ENCODE results near the gene BIRC6. TPM values are rescaled to one million over a fixed set of nuclear protein-coding genes. Genes with fewer than 3 reads are reported as not detected.

The BIRC6 gene
- total and polyA plus RNA-seq, 2 of the 8 experiments (the other 6 are each of a cell fraction or from before 2014, with no cell fraction given): 32.5 to 69.5 TPM

DNA sequence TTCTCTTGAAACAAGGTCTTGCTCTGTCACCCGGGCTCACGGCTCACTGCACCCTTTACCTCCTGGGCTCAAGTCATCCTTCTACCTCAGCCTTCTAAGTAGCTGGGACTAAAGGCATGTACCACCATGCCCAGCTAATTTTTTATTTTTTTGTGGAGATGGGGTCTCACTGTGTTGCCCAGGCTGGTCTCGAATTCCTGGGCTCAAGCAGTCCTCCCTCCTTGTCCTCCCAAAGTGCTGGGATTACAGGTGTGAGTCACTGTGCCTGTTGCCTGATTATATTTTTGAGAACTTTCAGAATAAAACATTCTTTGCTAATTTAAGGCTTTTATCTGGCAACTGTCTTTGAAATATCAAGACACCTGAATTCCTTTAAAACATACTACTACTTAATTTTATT, 47.9 kb downstream of the BIRC6 start:
- Histone ChIP-seq H2BK15ac (ENCODE audit: low read length) (no peak overlapping the region), H3K36me3 (ENCODE audit: control insufficient read depth in 2 of 4, insufficient read depth in 4 of 4, low read length in 3 of 4) (peaks cover 0 to 27% (median 5%) of the 10 kb centered on the region in 4 experiments; a peak in 3 of 8 replicates), H3K27me3 (replicated peaks in 1 of 4; ENCODE audit: control insufficient read depth in 3 of 4, extremely low read depth in 1 of 4, insufficient read depth in 3 of 4, low read length in 3 of 4) (no peaks in the 10 kb centered on the region), H4K5ac (ENCODE audit: insufficient read length, low read depth, low read length) (no peak overlapping the region), H3K4me1 (replicated peaks in 1 of 4; ENCODE audit: control insufficient read depth in 3 of 4, insufficient read depth in 4 of 4, low read length in 3 of 4) (no peaks in the 10 kb centered on the region), H4K20me1 (replicated peaks in 1 of 2; ENCODE audit: control insufficient read depth in 1 of 2, insufficient read depth in 2 of 2, low read length in 2 of 2) (no peaks in the 10 kb centered on the region), H3K4me3 (ENCODE audit: extremely low read depth in 1 of 4, insufficient read depth in 2 of 4, low read depth in 3 of 4, low read length in 4 of 4) (no peak overlapping the region), H2AK5ac (ENCODE audit: low read depth, low read length) (no peak overlapping the region), H3K14ac (ENCODE audit: insufficient read length) (no peak overlapping the region), H3K4me2 (ENCODE audit: insufficient read depth in 1 of 2, low read depth in 2 of 2, low read length in 2 of 2) (no peak overlapping the region), H2BK120ac (replicated peaks; ENCODE audit: low read depth, low read length) (no peak overlapping the region), H4K8ac (ENCODE audit: extremely low read depth, insufficient read depth, low read length) (no peak overlapping the region), H3K18ac (ENCODE audit: extremely low read depth, low read length) (no peak overlapping the region), H3K56ac (replicated peaks; ENCODE audit: insufficient read length, low read depth, low read length) (no peak overlapping the region), H3K23ac (ENCODE audit: insufficient read length) (no peak overlapping the region), H3K4ac (replicated peaks; ENCODE audit: insufficient read length, low read depth, low read length) (no peak overlapping the region), H3K79me1 (ENCODE audit: low read depth, low read length) (no peaks in the 10 kb centered on the region), H3K9ac (replicated peaks in 1 of 4; ENCODE audit: extremely low read depth in 1 of 4, low read depth in 3 of 4, low read length in 3 of 4) (no peak overlapping the region), H3K27ac (ENCODE audit: low read depth, low read length) (no peak overlapping the region), H2BK12ac (ENCODE audit: low read depth, low read length) (no peak overlapping the region), H3K23me2 (ENCODE audit: low read depth, low read length) (no peaks in the 10 kb centered on the region), H3K79me2 (ENCODE audit: control insufficient read depth in 1 of 2, insufficient read depth in 2 of 2, low read length in 2 of 2) (no peaks in the 10 kb centered on the region), H2AFZ (ENCODE audit: low read length) (no peak overlapping the region), H2BK5ac (ENCODE audit: low read depth, low read length) (no peak overlapping the region), H4K91ac (replicated peaks; ENCODE audit: insufficient read length, low read length) (no peak overlapping the region), H3K9me3 (ENCODE audit: insufficient read depth in 2 of 2, low read depth in 1 of 2, low read length in 1 of 2) (no peaks in the 10 kb centered on the region), H2BK20ac (ENCODE audit: low read length) (no peak overlapping the region)
- no peak for FAIRE-seq
- WGBS, 2 experiments (ENCODE audit: extremely low coverage in 1 of 2, insufficient coverage in 1 of 2, insufficient read length in 1 of 2, insufficient replicate concordance in 2 of 2, low coverage in 1 of 2, low lambda C conversion rate in 2 of 2, missing lambda C conversion rate in 1 of 2): 95% methylated on average over 3 of the region's 3 CpGs; no CpG with 5 or more reads in 1 of the 2 experiments
- CTCF ChIA-PET (ENCODE audit: partially characterized antibody): no interaction called here
- POLR2A ChIA-PET (ENCODE audit: partially characterized antibody): no interaction called here
- DNase-seq (ENCODE audit: low read depth in 1 of 2, low spot score in 2 of 2): no peak
- TF ChIP-seq YY1 (IDR thresholded peaks at IDR 0.05; ENCODE audit: low read depth, low read length): no peak
- TF ChIP-seq KDM5A (IDR thresholded peaks at IDR 0.05; ENCODE audit: low read length): no peak
- no peak for TF ChIP-seq POLR2AphosphoS5 (IDR thresholded peaks at IDR 0.05; ENCODE audit: low read depth, low read length)
- TF ChIP-seq, protein P1, sequence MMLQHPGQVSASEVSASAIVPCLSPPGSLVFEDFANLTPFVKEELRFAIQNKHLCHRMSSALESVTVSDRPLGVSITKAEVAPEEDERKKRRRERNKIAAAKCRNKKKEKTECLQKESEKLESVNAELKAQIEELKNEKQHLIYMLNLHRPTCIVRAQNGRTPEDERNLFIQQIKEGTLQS (IDR thresholded peaks at IDR 0.05; ENCODE audit: insufficient read depth, low read depth, low read length): no peak
- TF ChIP-seq KDM1A (IDR thresholded peaks at IDR 0.05; ENCODE audit: borderline replicate concordance, low read length): no peak
- TF ChIP-seq GTF2F1 (IDR thresholded peaks at IDR 0.05; ENCODE audit: borderline replicate concordance, low read depth, low read length): no peak
- TF ChIP-seq, protein P2, sequence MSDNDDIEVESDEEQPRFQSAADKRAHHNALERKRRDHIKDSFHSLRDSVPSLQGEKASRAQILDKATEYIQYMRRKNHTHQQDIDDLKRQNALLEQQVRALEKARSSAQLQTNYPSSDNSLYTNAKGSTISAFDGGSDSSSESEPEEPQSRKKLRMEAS (IDR thresholded peaks at IDR 0.05): no peak
- no peak for TF ChIP-seq GABPA (IDR thresholded peaks at IDR 0.05; ENCODE audit: borderline replicate concordance, insufficient read depth, low read length)

Measured in H1 (cell line).